Ammon's horn (tissue), 1 donor: ENCODE data around the gene TUBB8.
"Not testable (repeated sequence)": the region's sequence is repeated elsewhere in the genome, so short reads cannot be mapped to it uniquely, and the experiment has no call there.

Source experiments
- DNase-seq: peaks from one replicate; pipeline ENCODE4 v3.0.0-alpha.2; 2016; ENCODE audit warnings: low spot score

Gene TUBB8

GRCh38 chr10:47864-48263 is 1.2 kb downstream of the TUBB8 start:
- DNase-seq, result not testable (repeated sequence)

GRCh38 chr10:13315-13635 is 35.8 kb downstream of the TUBB8 start:
- not testable (repeated sequence) for DNase-seq

GRCh38 chr10:12444-13314 is 36.4 kb downstream of the TUBB8 start:
- not testable (repeated sequence) for DNase-seq

GRCh38 chr10:11260-11659 is 37.8 kb downstream of the TUBB8 start:
- DNase-seq, result not testable (repeated sequence)

- not testable (repeated sequence) for DNase-seq
These were observed 38.7 kb downstream of the TUBB8 start for GRCh38 chr10:10261-10971.
